Raji (cell line): ENCODE data around the gene LRRC58.

Experiments
- POLR2A ChIP-seq: IDR thresholded peaks from 2 replicates; pipeline ENCODE4 v1.6.1; 2011; ENCODE audit warnings: low read depth, low read length, control low read depth; ENCODE audit not compliant: insufficient read depth

The LRRC58 gene

GRCh38 chr3:120348991-120349854 lies at the start of gene LRRC58:
Gene LRRC58, minus strand, starts transcription at chr3:120349354. Its CDS starts 111 bp downstream, at chr3:120349243.
- peak; percentile 84 for TF ChIP-seq POLR2A

- TF ChIP-seq POLR2A: no peak
These were observed 47.3 kb upstream of the LRRC58 start for GRCh38 chr3:120396469-120396868.

DNA sequence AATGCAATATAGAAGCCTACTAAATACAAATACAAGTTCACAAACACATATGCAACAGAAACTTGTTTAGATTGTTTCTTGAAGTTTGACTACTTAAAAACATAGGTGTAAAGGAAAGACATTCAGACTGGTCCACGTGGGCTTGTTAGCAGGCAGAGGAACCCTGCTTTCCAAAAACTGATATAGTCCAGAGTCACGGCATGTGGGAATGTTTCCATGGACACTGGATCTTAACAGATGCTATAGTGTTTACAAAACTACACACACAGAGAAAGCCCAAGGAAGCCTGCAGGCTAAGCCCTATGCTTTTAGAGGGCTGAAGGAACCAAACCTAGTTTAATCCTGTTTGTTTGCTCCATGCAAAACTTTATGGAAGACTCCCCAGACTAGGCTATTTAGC lies 45.2 kb upstream of the LRRC58 start:
- TF ChIP-seq POLR2A: no peak

- TF ChIP-seq POLR2A: no peak
These were observed 44.6 kb upstream of the LRRC58 start for GRCh38 chr3:120393761-120394160.

DNA sequence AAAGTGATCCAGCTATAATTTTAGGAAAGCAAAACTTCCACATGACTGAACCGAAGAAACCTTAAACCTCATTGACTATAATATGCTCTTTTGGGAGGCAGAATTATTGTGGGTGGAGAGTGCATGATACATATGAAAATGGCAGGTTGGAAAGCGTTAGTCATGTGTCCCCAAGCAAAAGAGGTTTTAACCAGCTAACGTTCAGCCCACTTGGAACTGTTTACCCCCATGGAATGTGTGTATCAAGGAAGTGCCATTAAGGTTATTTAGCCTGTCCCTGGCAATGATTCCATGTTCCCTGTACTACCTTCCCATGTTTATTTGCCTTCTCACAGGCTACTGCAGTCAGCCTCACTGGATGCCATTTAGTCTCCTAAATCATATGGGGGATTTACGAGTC lies 44.1 kb upstream of the LRRC58 start:
- TF ChIP-seq POLR2A: no peak

- TF ChIP-seq POLR2A: no peak
These were observed 33.8 kb upstream of the LRRC58 start for GRCh38 chr3:120382941-120383447.

GRCh38 chr3:120381503-120381902 lies 32.3 kb upstream of the LRRC58 start:
- TF ChIP-seq POLR2A: no peak

GRCh38 chr3:120370463-120370862 lies 21.3 kb upstream of the LRRC58 start:
- no peak for TF ChIP-seq POLR2A

DNA sequence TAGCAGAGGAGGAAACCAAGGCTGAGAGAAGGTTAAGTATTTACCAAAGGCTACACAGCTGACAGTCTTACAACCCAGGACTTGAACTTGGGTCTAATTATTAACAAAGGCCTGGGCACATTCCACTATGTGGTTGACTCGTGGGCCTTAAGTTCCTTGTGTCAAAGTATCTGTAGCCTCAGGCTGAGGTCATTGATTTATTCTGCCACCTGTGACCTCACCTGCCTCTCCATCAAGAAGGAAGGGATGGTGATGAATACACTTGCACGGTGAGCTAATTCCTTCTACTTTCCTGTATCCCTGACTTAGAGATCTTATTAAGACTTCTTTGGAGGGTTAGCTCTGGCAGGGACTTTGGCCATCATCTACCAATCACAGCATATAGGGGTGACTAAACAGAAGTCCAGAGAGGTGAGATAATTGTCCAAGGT lies 19.9 kb upstream of the LRRC58 start:
- no peak for TF ChIP-seq POLR2A

DNA sequence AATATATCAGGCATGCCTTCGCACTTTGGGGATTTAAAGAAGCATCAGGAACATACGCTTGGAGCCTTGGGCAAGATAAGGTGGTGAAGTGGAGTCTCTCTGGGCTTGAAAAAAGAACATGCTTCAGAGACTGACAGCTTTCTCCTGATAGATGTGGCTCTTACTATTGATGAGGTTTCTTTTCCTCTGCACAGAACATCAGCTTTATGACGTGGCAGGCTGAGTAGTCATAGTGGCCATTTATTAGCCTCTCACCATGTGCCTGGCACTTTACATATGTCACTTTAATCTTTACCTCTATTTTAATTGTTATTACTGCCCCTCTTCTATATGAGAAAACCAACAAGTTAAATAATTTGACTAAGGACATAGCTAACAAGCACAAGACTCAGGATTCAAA lies 19.0 kb upstream of the LRRC58 start:
- no peak for TF ChIP-seq POLR2A

GRCh38 chr3:120364821-120365220 lies 15.7 kb upstream of the LRRC58 start:
- TF ChIP-seq POLR2A: no peak

DNA sequence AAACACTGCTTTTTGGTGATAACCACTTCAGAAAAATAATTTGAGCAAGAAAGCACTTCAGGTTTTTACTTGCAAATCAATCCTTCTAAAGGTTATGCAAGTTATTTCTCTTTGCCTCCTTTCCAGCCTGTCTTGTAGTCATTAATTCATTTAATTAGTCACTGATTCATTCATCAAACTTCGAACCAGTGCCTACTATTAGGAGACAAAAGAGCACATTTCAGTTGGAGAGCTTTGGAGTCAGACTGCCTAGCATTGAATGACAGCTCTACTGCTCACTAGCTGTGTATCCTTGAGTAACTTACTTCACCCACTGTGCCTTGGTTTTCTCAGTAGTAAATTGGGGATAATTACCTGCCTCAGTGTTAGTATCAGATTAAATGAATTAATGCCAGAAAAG lies 14.9 kb upstream of the LRRC58 start:
- TF ChIP-seq POLR2A: no peak

- no peak for TF ChIP-seq POLR2A
These were observed 8.7 kb upstream of the LRRC58 start for GRCh38 chr3:120357807-120358206.

GRCh38 chr3:120355486-120355885 lies 6.3 kb upstream of the LRRC58 start:
- TF ChIP-seq POLR2A: no peak

GRCh38 chr3:120353463-120353862 lies 4.3 kb upstream of the LRRC58 start:
- TF ChIP-seq POLR2A: no peak

- TF ChIP-seq POLR2A: no peak
These were observed 2.9 kb upstream of the LRRC58 start for GRCh38 chr3:120352017-120352416.
